GM10847 (cell line): ENCODE data around the gene TMSB10.

Source experiments
- POLR2A ChIP-seq: IDR thresholded peaks from 2 replicates; pipeline ENCODE4 v1.6.1; 2011; ENCODE audit not compliant: insufficient read length; ENCODE audit errors: extremely low read depth

Gene TMSB10

DNA sequence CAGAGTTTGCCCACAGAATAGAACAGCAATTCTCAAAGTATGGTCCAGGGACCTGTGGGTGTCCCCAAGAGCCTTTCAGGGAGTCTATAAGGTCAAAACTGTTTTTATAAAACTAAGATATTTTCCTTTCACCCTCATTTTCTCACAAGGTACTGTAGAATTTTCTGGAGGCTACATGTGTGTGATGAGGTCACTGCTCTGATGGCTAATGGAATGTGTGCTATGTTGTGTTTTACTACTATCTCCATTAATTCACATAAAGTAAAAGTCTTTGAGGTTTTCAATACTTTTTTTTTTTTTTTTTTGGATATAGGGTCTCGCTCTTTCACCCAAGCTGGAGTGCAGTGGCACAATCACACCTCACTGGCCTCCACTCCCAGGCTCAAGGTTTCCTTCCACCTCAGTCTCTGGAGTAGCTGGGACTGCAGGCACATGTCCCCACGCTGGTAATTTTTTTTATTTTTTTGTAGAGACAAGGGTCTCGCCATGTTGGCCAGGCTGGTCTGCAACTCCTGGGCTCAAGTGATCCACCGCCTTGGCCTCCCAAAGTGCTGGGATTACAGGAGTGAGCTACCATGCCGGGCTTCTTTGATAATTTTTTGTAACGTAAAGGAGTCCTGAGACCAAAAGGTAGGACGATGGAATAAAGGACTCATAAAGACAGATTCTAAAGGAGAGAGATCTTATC is 26.4 kb upstream of the TMSB10 start:
- no peak for TF ChIP-seq POLR2A

DNA sequence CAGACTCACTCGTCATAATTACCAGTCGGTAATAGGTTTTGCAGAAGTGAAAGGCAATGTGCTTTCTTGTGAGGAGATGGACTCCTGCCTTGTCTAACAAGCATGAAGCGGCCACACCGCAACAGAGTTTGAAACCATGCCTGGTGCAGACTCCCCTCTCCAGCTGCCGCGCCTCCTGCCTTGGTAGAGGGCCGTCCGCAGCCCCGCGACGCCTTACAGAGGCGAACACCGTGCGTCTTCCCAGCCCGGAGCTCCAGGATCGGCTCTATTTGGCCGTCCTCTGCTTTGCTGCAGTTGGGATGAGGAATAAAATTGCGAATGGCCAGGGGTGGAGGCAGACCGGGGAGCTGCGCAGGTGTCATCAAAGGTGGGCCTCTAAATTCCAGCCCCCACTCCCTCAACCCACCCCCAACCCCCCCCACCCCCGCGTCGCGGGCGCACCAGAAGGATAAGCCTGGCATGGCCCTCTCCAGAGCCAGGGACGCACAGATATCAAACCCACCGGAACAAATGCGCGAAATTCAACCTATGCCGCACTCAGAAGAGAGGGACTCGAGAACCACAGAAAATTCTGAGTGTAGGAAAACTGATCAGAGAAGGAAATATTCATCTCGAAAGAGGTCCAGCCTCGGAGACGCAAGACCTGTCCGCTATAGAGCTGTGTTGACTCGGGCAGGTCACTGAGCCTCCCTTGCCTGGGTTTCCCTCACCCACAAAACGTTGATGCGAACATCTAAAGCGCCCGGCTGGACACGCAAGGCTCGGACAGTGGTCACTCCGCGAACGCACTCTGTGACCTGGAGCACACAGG is 25.7 kb upstream of the TMSB10 start:
- TF ChIP-seq POLR2A, result no peak

GRCh38 chr2:84880395-84880644 is 25.1 kb upstream of the TMSB10 start:
- TF ChIP-seq POLR2A, result no peak

DNA sequence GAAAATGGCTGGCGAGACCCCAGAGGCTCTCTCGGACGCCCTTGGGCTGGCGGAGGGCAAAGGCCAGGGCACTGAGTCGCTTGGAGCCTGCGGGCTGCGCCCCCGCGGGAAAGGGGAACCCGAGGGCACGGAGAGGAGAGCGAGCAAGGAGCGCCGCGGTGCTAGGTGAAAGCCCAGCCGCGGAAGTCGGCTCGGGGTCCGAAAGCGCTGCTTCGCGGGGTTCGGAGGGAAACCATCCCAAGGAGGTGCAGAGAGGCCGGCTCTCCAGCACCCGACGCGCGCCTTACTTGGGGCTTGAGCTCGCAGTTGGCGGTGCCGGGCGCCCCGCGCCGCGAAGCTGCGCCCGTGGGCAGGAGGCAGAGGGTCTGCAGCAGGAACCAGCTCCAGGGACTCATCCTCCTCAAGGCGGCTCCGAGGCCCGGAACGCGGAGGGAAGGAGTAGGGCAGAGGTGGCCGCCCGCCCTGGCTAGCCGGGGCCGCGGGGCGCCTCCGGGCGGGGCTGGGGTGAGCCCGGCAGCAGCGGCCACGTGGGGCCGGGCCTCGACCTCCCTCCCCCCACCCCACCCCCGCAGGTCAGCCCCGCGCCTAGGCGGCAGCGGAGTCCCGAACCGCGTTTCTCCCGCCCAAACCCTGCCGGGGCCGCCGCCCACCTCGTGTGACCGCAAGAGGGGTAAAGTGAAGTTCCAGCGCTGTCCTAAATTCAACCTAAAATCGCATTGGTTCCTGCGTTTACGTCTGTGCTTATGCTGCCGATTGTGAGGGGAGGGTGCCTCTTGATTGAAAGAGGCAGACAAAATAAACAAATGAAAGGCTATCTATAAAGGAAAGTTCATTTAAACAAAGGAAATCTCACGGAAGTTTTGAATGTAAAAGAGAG is 24.6 kb upstream of the TMSB10 start, which contains the start of gene TRABD2A:
TSS of gene TRABD2A (minus strand) at position 440 of the 877 bp plus-strand sequence. CDS start at position 395, 45 bp downstream.
- TF ChIP-seq POLR2A, result no peak

DNA sequence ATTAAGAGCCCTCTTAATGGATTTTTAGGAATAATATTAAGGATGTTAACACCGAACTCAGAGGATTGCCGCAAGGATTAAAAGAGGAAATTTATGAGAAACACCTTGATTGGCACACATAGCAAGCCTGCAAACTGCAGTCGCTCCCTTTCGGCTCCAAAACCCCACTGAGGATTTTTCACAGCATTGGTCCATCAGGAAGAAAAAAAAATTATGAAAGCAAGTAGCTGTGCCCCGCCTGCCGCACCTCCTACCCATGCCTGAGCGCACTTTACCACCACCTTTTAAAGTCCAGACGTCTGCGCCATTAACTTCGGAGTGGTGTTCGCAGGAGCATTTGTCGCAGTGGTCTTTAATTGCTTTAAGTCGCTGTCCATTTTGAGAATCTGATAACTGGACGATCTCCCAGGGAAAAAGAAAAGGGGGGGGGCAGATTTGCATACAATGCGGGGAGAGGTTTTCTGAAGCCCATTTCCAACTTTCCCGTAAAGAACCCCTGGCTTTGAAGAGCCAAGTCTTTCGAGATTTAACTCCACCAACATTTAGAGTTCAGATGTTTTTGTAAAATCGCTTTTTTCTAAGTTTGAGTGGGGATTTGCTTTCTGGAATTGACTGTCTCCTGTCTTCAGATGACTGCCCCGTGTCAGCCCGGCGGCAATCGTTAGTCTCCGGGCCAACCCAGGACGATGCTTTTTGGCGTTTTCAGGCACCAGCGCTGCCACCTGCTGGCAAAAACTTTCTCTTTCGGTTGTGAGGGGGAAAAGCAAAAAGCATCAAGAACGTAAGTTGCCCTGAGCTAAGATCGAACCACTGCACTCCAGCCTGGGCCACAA is 23.7 kb upstream of the TMSB10 start:
- TF ChIP-seq POLR2A, result no peak

- no peak for TF ChIP-seq POLR2A
These were observed 23.1 kb upstream of the TMSB10 start for GRCh38 chr2:84882414-84882738.

GRCh38 chr2:84882775-84883550 is 22.5 kb upstream of the TMSB10 start:
- TF ChIP-seq POLR2A, result no peak

GRCh38 chr2:84884449-84884848 is 21.0 kb upstream of the TMSB10 start:
- no peak for TF ChIP-seq POLR2A

DNA sequence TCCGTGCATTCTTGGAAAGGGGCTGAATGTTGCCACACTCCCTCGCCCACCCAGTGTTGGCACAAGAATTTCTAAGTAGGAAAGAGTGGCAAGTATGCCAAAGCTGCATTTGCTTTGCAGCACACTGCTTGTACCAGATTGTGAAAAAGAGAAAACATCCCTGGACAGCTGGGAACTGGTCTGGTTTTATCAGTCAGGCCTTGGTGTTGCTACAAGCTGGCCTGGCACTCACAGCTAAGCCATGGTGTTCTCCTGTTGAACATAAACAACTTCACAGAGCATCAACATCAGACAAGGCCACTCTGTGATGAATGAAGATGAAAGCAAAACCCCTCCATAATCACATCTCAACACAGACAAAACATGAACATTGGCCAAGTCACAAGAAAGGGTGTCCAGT is 20.3 kb upstream of the TMSB10 start:
- TF ChIP-seq POLR2A, result no peak

GRCh38 chr2:84886791-84887190 is 18.7 kb upstream of the TMSB10 start:
- TF ChIP-seq POLR2A, result no peak

GRCh38 chr2:84888401-84889276 is 16.8 kb upstream of the TMSB10 start:
- TF ChIP-seq POLR2A, result no peak

GRCh38 chr2:84889332-84889731 is 16.1 kb upstream of the TMSB10 start:
- no peak for TF ChIP-seq POLR2A

- no peak for TF ChIP-seq POLR2A
These were observed 14.0 kb upstream of the TMSB10 start for GRCh38 chr2:84891355-84892010.
